T-helper 9 cell (primary cell): ENCODE results near the gene TMPRSS12.
"Not testable (repeated sequence)": the region's sequence is repeated elsewhere in the genome, so short reads cannot be mapped to it uniquely, and the experiment has no call there.

Source experiments
- DNase-seq: peaks from one replicate; pipeline ENCODE4 v3.0.0-alpha.2; 2020

TMPRSS12 gene

DNA sequence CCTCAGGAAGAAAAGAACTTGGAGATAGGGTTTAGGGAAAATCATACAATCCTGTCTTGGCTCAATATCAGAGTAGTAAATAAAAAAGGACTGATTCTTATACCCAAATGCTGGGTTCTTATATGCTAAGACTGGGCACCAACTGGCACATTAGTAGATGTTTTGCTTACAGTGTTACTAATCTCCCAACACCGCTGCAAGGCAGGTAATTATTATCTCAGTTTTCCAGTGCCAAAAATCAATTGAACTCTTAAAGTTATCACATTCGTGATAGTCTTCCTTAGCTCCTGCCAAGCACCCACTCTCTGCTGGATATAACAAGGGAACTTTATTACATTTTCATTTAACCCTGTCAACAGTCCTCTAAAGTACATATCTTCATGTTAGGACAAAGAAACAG, 84.6 kb downstream of the TMPRSS12 start:
- no peak for DNase-seq

DNA sequence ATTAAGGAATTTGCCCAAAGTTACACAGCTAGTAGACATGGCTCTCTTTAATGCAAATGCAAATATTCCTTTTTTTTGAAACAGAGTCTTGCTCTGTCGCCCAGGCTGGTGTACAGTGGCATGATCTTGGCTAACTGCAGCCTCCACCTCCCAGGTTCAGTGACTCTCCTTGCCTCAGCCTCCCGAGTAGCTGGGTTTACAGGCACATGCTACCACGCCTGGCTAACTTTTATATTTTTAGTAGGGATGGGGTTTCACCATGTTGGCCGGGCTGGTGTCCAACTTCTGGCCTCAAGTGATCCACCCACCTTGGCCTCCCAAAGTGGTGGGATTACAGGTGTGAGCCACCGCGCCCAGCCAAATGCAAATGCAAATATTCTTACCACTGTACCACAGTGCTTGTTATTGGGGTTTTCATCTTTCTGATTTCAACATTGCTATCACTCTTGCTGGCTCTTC, 85.1 kb downstream of the TMPRSS12 start:
- no peak for DNase-seq

DNA sequence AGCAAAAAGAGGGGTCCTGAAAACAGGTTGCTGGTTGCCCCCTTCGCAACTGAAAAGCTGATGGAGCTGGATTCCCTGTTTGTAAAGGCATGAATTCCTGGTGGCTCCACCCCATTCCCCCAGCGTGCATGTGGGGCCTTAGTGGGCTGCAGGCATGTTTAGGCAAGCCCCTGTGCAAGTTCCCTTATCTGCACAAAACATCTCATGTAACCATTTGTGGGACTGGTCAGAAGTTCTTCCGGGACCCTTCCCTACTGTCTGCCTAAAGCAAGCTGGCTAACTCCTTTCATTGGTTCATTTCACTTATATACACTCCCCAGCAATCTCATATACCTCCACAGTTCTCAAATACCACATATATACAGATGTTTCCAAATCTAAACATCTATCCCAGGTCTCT, 85.7 kb downstream of the TMPRSS12 start:
- no peak for DNase-seq

DNA sequence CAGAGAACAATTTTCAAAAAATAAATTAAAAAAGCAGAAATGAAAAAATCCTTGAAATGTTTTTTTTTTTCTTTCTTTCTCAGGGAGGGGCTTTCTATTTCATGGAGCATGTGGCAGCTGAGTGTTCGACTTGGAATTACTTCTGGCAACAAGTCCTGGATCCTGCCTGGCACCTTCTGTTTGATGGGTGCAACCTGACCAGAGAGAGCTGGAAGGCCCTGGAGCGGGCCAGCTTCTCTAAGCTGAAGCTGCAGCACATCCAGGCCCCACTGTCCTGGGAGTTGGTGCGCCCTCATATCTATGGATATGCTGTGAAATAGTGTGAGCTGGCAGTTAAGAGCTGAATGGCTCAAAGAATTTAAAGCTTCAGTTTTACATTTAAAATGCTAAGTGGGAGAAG, 87.1 kb downstream of the TMPRSS12 start:
- no peak for DNase-seq

DNA sequence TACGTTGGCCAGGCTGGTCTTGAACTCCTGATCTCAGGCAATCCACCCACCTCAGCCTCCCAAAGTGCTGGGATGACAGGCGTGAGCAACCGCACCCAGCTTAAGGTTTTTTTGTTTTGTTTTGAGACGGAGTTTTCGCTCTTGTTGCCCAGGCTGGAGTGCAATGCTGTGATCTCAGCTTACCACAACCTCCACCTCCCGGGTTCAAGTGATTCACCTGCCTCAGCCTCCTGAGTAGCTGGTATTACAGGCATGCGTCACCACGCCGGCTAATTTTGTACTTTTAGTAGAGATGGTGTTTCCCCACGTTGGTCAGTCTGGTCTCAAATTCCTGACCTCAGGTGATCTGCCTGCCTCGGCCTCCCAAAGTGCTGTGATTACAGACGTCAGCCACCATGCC, 87.8 kb downstream of the TMPRSS12 start:
- not testable (repeated sequence) for DNase-seq

DNA sequence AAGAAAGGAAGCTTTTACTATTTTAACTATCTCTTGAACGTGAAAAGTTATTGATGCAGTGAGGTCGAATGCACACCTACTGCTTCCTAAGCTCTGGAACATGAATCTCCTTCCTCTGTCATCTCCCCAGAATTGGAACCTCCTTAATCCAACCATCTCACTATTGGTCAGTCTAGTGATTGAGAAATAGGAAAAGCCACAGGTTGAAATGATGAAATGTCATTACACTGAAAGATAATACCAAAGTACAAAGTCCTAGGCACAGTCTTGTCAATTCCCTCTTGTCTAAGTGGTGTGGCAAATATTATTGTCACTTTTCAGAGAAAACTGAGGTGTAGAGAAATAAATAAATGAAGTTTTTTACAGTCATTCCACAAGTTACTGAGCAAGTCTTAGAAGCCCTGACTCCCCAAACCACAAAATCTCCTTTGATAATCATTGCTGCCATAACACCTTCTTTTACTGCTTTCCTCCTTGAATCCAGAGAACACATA, 90.1 kb downstream of the TMPRSS12 start:
- DNase-seq = no peak

DNA sequence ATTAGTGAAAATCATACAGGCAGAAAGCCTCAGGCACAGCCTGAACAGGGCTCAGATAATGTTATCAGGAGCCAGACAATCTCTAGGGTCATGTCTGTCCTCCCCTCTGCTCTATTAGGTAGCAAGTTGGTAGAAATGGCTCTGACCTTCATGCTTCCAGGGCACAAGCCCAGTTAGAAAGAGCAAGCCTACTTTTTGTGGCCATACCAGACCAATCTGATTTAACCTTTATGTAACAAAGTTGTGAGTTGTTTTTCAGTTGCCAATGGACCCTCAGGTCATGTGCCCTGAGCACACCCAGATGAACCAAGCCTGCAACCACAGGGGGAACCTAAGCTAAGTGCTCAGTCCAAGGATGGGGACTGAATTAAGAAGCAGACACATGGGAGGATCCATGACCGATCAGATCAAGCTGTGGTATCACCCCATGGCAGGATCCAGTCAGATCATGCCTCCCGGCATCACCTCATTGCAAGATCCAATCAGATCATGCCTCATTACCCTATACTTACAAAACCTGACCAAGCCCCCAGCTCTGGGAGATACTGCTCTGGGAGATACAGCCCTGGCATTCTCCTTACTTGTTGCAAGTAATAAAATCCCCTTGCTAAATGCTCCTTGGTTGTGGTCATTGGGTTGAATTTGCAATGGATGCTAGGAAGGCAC, 90.9 kb downstream of the TMPRSS12 start:
- no peak for DNase-seq

DNA sequence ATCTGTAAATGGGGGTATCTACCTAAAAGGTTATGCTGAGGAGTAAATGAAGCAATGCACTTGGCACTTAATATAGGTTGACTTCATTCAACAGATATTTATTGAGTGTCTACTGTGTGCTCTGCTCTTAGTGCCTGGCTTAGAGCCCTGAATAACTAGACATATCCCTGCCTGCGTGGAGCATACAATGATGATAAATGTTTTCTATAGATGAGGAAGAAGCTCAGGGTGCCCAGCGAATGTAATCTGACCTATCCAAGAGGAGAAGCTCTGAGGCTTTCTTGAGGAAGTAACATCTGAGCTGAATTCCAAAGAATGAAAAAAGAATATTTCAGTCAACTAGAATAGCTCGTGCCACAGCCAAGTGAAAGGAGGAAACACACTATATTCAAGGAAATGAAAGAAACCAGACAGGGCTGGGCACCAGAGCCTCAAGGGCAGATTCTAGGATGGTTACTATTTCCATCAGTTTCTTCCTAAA, 91.7 kb downstream of the TMPRSS12 start:
- no peak for DNase-seq

DNA sequence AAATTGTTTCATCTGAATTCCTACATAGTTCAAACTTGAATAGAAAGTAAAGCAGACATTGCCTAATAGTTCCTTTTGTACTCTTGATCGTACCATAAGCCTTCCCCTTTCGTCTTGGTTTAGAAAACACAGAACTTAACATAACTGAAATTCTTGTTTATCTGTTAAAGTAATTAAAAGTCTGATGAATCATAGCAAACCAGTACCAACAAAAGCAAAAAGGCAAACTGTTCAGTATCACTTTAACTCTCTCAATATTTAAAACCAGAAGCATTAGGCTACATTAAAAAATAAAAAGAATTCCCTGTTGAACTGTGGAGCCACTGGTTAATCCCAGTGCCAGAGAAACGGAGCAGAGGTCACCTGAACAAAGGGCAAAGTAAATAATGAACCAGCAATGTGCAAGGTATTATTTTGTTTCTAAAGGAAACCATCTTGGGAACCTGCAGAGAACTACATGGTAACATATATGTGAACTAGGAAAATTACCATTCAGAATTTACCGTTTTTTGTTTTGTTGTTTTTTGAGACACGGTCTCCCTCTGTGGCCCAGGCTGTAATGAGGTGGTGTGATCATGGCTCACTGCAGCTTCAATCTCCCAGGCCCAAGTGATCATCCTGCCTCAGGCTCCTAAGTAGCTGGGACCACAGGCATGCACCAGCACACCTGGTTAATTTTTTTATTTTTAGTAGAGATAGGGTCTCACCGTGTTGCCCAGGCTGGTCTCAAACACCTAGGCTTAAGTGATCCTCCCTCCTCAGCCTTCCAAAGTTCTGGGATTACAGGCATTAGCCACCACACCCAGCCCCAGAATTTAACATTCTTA, 92.5 kb downstream of the TMPRSS12 start:
- no peak for DNase-seq

DNA sequence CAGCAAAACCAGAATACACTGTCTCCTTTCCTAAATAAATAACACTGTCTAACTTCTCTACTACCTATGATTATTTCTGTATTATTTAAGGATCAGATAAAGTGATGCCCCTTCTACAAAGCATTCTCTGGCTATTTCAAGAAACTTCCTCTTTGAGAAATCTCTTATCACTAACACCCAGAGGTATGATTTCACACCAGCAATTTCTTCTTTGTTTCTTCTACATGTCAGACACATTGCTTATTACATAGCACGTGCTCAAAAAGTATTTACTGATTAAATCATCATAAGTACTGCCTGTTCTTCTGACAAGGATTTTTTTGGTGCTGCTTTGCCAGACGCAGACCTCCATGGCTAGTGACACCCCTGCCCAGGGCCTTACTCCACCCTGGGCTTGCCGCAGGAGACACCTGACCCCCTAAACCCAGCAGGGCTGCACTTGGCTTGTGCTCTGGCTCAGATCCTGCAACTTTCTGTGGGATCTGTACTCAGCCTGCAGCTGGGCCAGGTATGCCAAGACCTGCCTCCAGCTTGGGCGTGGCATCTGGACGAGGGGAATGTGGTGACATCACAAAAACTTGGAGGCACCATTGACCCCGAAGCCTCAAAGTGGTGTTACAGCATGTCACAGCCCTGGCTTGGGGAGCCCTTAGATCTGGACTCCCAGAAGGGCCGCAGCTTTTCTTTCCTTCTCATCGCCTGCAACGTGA, 94.2 kb downstream of the TMPRSS12 start:
- no peak for DNase-seq
